ENCODE results near the gene LRCH2.
"Not testable (repeated sequence)": the region's sequence is repeated elsewhere in the genome, so short reads cannot be mapped to it uniquely, and the experiment has no call there.

Gene LRCH2

DNA sequence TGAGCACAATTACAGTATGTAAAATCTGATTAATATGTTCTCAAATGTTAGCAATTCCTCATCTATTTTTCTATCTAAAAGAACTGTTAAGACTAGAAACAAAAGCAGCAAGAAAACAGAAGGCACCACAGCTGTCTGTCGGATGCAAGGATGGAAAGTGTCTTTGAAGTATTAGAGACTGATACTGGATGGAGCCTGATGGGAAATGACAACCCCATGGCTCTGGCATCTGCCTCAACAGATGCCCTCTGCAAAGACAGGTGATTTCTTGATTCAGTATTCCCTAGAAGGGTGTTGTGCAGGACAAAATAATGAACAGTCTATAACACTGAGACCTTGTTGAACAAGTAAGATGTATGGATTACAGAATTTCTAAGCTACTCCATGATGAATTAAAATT is 19.7 kb downstream of the LRCH2 start:
- TF ChIP-seq BHLHE40 (IDR thresholded peaks at IDR 0.05; ENCODE audit: borderline replicate concordance) = no peak
- TF ChIP-seq FOXA1 (IDR thresholded peaks at IDR 0.05) = no peak
- no peak for TF ChIP-seq CTBP1 (IDR thresholded peaks at IDR 0.05; ENCODE audit: borderline replicate concordance)
- TF ChIP-seq SP1 (IDR thresholded peaks at IDR 0.05) = no peak
- TF ChIP-seq, protein P1, sequence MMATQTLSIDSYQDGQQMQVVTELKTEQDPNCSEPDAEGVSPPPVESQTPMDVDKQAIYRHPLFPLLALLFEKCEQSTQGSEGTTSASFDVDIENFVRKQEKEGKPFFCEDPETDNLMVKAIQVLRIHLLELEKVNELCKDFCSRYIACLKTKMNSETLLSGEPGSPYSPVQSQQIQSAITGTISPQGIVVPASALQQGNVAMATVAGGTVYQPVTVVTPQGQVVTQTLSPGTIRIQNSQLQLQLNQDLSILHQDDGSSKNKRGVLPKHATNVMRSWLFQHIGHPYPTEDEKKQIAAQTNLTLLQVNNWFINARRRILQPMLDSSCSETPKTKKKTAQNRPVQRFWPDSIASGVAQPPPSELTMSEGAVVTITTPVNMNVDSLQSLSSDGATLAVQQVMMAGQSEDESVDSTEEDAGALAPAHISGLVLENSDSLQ (IDR thresholded peaks at IDR 0.05) = no peak
- TF ChIP-seq NFRKB (IDR thresholded peaks at IDR 0.05) = no peak
- no peak for TF ChIP-seq FOXK2 (IDR thresholded peaks at IDR 0.05)
- no peak for TF ChIP-seq SUZ12 (IDR thresholded peaks at IDR 0.05)
- no peak for TF ChIP-seq LEF1 (IDR thresholded peaks at IDR 0.05; ENCODE audit: borderline replicate concordance)
- no peak for TF ChIP-seq HDGF (IDR thresholded peaks at IDR 0.05; ENCODE audit: borderline replicate concordance)
- ChIA-PET CTCF (no interaction called here), POLR2A (no interaction called here)
- no peak for DNase-seq (ENCODE audit: extremely low spot score)

DNA sequence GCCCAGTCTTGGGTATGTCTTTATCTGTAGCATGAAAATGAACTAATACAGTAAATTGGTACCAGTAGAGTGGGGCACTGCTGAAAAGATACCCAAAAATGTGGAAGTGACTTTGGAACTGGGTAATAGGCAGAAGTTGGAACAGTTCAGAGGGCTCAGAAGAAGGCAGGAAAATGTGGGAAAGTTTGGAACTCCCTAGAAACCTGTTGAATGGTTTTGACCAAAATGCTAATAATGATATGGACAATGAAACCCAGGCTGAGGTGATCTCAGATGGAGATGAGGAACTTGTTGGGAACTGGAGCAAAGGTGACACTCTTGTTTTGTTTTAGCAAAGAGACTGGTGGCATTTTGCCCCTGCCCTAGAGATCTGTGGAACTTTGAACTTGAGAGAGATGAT is 24.3 kb downstream of the LRCH2 start:
- CTCF ChIA-PET; DNase-seq (ENCODE audit: extremely low spot score); POLR2A ChIA-PET: not testable (repeated sequence)

DNA sequence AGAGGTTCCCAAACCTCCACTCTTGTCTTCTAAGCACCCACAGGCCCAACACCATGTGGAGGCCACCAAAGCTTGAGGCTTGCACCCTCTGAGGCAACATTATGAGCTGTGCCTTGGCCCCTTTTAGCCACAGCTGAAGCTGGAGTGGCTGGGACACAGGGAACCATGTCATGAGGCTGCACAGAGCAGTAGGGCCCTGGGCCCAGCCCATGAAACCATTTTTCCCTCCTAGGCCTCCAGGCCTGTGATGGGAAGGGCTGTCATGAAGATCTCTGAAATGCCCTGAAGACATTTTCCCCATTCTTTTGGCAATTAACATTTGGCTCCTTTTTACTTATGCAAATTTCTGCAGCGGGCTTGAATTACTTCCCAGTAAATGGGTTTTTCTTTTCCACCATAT is 29.9 kb downstream of the LRCH2 start:
- TF ChIP-seq FOXA1 (IDR thresholded peaks at IDR 0.05) = no peak
- TF ChIP-seq LEF1 (IDR thresholded peaks at IDR 0.05; ENCODE audit: borderline replicate concordance) = no peak
- TF ChIP-seq FOXM1 (IDR thresholded peaks at IDR 0.05; ENCODE audit: borderline replicate concordance) = no peak
- no peak for TF ChIP-seq SP1 (IDR thresholded peaks at IDR 0.05)
- no peak for TF ChIP-seq ZNF384 (IDR thresholded peaks at IDR 0.05)
- no peak for TF ChIP-seq CTBP1 (IDR thresholded peaks at IDR 0.05; ENCODE audit: borderline replicate concordance)
- TF ChIP-seq ARNT (IDR thresholded peaks at IDR 0.05) = no peak
- no peak for TF ChIP-seq FOXK2 (IDR thresholded peaks at IDR 0.05)
- no peak for TF ChIP-seq NFRKB (IDR thresholded peaks at IDR 0.05)
- TF ChIP-seq ELF4 (IDR thresholded peaks at IDR 0.05) = no peak
- no peak for TF ChIP-seq HDGF (IDR thresholded peaks at IDR 0.05; ENCODE audit: borderline replicate concordance)
- TF ChIP-seq BHLHE40 (IDR thresholded peaks at IDR 0.05; ENCODE audit: borderline replicate concordance) = no peak
- TF ChIP-seq TARDBP (IDR thresholded peaks at IDR 0.05) = no peak
- TF ChIP-seq, protein P1 (IDR thresholded peaks at IDR 0.05) = no peak
- no peak for TF ChIP-seq L3MBTL2 (conservative IDR thresholded peaks at IDR 0.05)
- no peak for TF ChIP-seq SUZ12 (IDR thresholded peaks at IDR 0.05)
- CTCF ChIA-PET = no interaction called here
- POLR2A ChIA-PET = no interaction called here

DNA sequence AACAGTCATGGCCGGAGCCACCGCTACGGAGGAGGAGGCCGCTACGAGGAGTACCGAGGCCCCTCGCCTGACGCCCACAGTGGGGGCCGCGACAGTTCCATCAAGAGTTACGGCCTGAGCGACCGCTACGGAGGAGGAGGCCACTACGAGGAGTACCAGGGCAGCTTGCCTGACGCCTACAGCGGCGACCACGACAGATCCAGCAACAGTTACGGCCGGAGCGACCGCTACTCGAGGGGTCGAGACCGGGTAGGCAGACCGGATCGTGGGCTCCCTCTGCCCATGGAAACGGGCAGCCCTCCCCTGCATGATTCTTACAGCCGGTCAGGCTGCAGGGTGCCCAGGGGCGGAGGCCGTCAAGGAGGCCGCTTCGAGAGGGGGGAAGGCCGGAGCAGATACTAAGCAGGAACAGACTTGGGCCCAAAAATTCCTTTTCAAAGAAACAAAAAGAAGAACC is 41.6 kb downstream of the LRCH2 start:
- TF ChIP-seq BHLHE40 (IDR thresholded peaks at IDR 0.05; ENCODE audit: borderline replicate concordance) (no peak), L3MBTL2 (conservative IDR thresholded peaks at IDR 0.05) (no peak), SP1 (IDR thresholded peaks at IDR 0.05) (no peak), FOXA1 (IDR thresholded peaks at IDR 0.05) (no peak), ARNT (IDR thresholded peaks at IDR 0.05) (no peak), HDGF (IDR thresholded peaks at IDR 0.05; ENCODE audit: borderline replicate concordance) (no peak), CTBP1 (IDR thresholded peaks at IDR 0.05; ENCODE audit: borderline replicate concordance) (no peak), LEF1 (IDR thresholded peaks at IDR 0.05; ENCODE audit: borderline replicate concordance) (no peak), ZNF384 (IDR thresholded peaks at IDR 0.05) (no peak), FOXK2 (IDR thresholded peaks at IDR 0.05) (no peak), FOXM1 (IDR thresholded peaks at IDR 0.05; ENCODE audit: borderline replicate concordance) (no peak), TARDBP (IDR thresholded peaks at IDR 0.05) (no peak), NFRKB (IDR thresholded peaks at IDR 0.05) (no peak), ELF4 (IDR thresholded peaks at IDR 0.05) (no peak), SUZ12 (IDR thresholded peaks at IDR 0.05) (no peak)
- TF ChIP-seq, protein P1 (IDR thresholded peaks at IDR 0.05) = no peak

More for the DNA sequence above, 29.9 kb downstream of the LRCH2 start:
- no peak for DNase-seq (ENCODE audit: extremely low spot score)

DNA sequence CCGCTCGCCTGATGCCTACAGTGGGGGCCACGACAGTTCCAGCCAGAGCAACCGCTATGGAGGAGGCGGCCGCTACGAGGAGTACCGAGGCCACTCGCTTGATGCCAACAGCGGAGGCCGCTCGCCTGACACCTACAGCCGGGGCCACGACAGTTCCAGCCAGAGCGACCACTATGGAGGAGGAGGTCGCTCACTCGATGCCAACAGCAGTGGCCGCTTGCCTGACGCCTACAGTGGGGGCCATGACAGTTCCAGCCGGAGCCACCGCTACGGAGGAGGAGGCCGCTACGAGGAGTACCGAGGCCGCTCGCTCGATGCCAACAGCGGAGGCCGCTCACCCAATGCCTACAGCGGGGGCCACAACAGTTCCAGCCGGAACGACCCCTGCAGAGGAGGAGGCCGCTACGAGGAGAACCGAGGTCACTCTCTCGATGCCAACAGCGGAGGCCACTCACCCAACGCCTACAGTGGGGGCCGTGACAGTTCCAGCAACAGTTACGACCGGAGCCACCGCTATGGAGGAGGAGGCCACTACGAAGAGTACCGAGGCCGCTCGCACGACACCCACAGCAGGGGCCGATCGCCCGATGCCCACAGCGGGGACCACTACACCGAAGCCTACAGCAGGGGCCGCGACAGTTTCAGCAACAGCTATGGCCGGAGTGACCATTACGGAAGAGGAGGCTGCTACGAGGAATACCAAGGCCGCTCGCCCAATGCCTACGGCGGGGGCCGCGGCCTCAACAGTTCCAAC is 42.2 kb downstream of the LRCH2 start:
- ChIA-PET CTCF (no interaction called here), POLR2A (no interaction called here)
- DNase-seq (ENCODE audit: extremely low spot score) = no peak
- TF ChIP-seq FOXA1 (IDR thresholded peaks at IDR 0.05) = no peak
- no peak for TF ChIP-seq SUZ12 (IDR thresholded peaks at IDR 0.05)
- TF ChIP-seq SP1 (IDR thresholded peaks at IDR 0.05) = no peak
- TF ChIP-seq ELF4 (IDR thresholded peaks at IDR 0.05) = no peak
- TF ChIP-seq FOXM1 (IDR thresholded peaks at IDR 0.05; ENCODE audit: borderline replicate concordance) = no peak

More for the DNA sequence above, 41.6 kb downstream of the LRCH2 start:
- no peak for DNase-seq (ENCODE audit: extremely low spot score)
- ChIA-PET CTCF (no interaction called here), POLR2A (no interaction called here)

DNA sequence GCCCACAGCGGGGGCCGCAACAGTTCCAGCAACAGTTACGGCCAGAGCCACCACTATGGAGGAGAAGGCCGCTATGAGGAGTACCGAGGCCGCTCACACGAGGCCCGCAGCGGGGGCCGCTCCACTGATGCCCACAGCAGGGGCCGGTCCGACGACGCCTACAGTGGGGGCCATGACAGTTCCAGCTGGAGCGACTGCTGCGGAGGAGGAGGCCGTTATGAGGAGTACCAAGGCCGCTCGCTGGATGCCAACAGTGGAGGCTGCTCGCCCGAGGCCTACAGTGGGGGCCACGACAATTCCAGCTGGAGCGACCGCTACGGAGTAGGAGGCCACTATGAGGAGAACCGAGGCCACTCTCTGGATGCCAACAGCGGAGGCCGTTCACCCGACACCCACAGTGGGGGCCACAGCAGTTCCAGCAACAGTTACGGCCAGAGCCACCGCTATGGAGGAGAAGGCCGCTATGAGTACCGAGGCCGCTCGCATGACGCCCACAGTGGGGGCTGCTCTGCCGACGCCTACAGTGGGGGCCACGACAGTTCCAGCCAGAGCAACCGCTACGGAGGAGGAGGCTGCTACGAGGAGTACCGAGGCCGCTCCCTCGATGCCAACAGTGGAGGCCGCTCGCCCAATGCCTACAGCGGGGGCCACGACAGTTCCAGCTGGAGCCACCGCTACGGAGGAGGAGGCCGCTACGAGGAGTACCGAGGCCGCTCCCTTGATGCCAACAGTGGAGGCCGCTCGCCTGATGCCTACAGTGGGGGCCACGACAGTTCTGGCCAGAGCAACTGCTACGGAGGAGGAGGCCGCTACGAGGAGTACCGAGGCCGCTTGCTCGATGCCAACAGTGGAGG is 43.0 kb downstream of the LRCH2 start:
- no peak for DNase-seq (ENCODE audit: extremely low spot score)
- CTCF ChIA-PET = no interaction called here
- no peak for TF ChIP-seq NFRKB (IDR thresholded peaks at IDR 0.05)
- POLR2A ChIA-PET = no interaction called here
